Activated CD8-positive, alpha-beta T cell treated with anti-CD3 and anti-CD28 coated beads for 36 hours (primary cell): ENCODE measurements around the gene AGO3. TPM values are rescaled to one million over a fixed set of nuclear protein-coding genes. Genes with fewer than 3 reads are reported as not detected.
"Not testable (repeated sequence)": the region's sequence is repeated elsewhere in the genome, so short reads cannot be mapped to it uniquely, and the experiment has no call there.

Experiments used
- ATAC-seq: fragments of 200-7000 bp; cut with Tn5 transposase; one replicate; pipeline ENCODE4 v1.10.0; 2021; ENCODE audit warnings: mild to moderate bottlenecking, moderate library complexity
- CTCF ChIA-PET: fragments of 350-600 bp; sonication (Branson Sonifier 250); formaldehyde crosslinking; loops from one replicate; lab custom pipeline; 2021; ENCODE audit warnings: antibody characterized with exemption; lab: Charles Lee
- POLR2A ChIA-PET: fragments of 350-600 bp; sonication (Branson Sonifier 250); formaldehyde crosslinking; loops from one replicate; lab custom pipeline; 2021; ENCODE audit warnings: antibody characterized with exemption; lab: Charles Lee
- DNase-seq: peaks from one replicate; pipeline ENCODE4 v3.0.0-alpha.2; 2020
- H3K27ac Mint-ChIP-seq: one replicate; pipeline ENCODE4 v1.8.0; 2021; ENCODE audit warnings: mild to moderate bottlenecking, mixed read lengths
- H3K27me3 Mint-ChIP-seq: one replicate; pipeline ENCODE4 v1.8.0; 2021; ENCODE audit warnings: mixed read lengths
- H3K36me3 Mint-ChIP-seq: one replicate; pipeline ENCODE4 v1.8.0; 2021; ENCODE audit warnings: low read depth, mixed read lengths
- H3K4me1 Mint-ChIP-seq: one replicate; pipeline ENCODE4 v1.8.0; 2021; ENCODE audit warnings: low read depth, mixed read lengths
- H3K4me3 Mint-ChIP-seq: one replicate; pipeline ENCODE4 v1.8.0; 2021; ENCODE audit warnings: mild to moderate bottlenecking, moderate library complexity, mixed read lengths
- H3K9me3 Mint-ChIP-seq: one replicate; pipeline ENCODE4 v1.8.0; 2021; ENCODE audit warnings: mixed read lengths
- intact Hi-C: fragments of 100-400 bp; cut with micrococcal nuclease; formaldehyde crosslinking; loops from one replicate; pipeline ENCODE4 v1.10.0; 2022
- total RNA-seq, 2 experiments: library from RNA; stranded (reverse); gene quantifications; one replicate each; pipeline ENCODE4 v1.2.3, GENCODE V29; 2021
- TF ChIP-seq, protein P1 (sequence below): fragments of 200-600 bp; IDR thresholded peaks from one replicate; pipeline ENCODE4 v1.8.0; 2022; ENCODE audit warnings: antibody characterized with exemption, mild to moderate bottlenecking

The AGO3 gene
- total RNA-seq, 2 experiments from 2014 or later: 27.7 to 30.0 TPM

- Mint-ChIP-seq H3K4me1 (peaks cover 34% of the 10 kb centered on the region), H3K27me3 (no peaks in the 10 kb centered on the region), H3K36me3 (peaks cover 10% of the 10 kb centered on the region), H3K27ac (peak overlapping the region; percentile 12), H3K9me3 (no peaks in the 10 kb centered on the region), H3K4me3 (no peak overlapping the region)
- TF ChIP-seq, protein P1, sequence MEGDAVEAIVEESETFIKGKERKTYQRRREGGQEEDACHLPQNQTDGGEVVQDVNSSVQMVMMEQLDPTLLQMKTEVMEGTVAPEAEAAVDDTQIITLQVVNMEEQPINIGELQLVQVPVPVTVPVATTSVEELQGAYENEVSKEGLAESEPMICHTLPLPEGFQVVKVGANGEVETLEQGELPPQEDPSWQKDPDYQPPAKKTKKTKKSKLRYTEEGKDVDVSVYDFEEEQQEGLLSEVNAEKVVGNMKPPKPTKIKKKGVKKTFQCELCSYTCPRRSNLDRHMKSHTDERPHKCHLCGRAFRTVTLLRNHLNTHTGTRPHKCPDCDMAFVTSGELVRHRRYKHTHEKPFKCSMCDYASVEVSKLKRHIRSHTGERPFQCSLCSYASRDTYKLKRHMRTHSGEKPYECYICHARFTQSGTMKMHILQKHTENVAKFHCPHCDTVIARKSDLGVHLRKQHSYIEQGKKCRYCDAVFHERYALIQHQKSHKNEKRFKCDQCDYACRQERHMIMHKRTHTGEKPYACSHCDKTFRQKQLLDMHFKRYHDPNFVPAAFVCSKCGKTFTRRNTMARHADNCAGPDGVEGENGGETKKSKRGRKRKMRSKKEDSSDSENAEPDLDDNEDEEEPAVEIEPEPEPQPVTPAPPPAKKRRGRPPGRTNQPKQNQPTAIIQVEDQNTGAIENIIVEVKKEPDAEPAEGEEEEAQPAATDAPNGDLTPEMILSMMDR: no peak
- ChIA-PET POLR2A (interaction anchor here (1.5 kb wide), 1 partner anchor 43 kb away, joined by 5 read pairs; the partner anchor contains the start of gene AGO3), CTCF (no interaction called here)
- no peak for DNase-seq
- intact Hi-C loops: no loop called here
- ATAC-seq: no peak
These were observed 43.4 kb upstream of the AGO3 start for GRCh38 chr1:35887508-35887907.

- Mint-ChIP-seq H3K27me3 (no peaks in the 10 kb centered on the region), H3K9me3 (no peaks in the 10 kb centered on the region), H3K36me3 (peaks cover 10% of the 10 kb centered on the region), H3K4me1 (peaks cover 31% of the 10 kb centered on the region), H3K27ac (no peak overlapping the region), H3K4me3 (no peak overlapping the region)
- intact Hi-C loops: no loop called here
- ChIA-PET POLR2A (interaction anchor here (1.5 kb wide), 1 partner anchor 42 kb away, joined by 5 read pairs; the partner anchor contains the start of gene AGO3), CTCF (interaction anchor here (1.0 to 1.5 kb wide), 2 partner anchors 9 to 103 kb away, joined by 3 read pairs; no protein-coding TSS in a partner anchor)
- TF ChIP-seq, protein P1: no peak
- no peak for ATAC-seq
- DNase-seq: no peak
These were observed 42.6 kb upstream of the AGO3 start for GRCh38 chr1:35888255-35888654.

GRCh38 chr1:35888981-35889380 is 41.9 kb upstream of the AGO3 start:
- H3K4me3 Mint-ChIP-seq, H3K9me3 Mint-ChIP-seq, ATAC-seq, intact Hi-C loops, H3K27ac Mint-ChIP-seq, H3K27me3 Mint-ChIP-seq, DNase-seq: not testable (repeated sequence)
- ChIA-PET CTCF (interaction anchor here (1.0 to 1.5 kb wide), 2 partner anchors 8 to 102 kb away, joined by 3 read pairs; no protein-coding TSS in a partner anchor), POLR2A (interaction anchor here (1.5 kb wide), 1 partner anchor 42 kb away, joined by 5 read pairs; the partner anchor contains the start of gene AGO3)
- H3K4me1 Mint-ChIP-seq: peaks cover 32% of the 10 kb centered on the region
- peaks cover 12% of the 10 kb centered on the region for H3K36me3 Mint-ChIP-seq

DNA sequence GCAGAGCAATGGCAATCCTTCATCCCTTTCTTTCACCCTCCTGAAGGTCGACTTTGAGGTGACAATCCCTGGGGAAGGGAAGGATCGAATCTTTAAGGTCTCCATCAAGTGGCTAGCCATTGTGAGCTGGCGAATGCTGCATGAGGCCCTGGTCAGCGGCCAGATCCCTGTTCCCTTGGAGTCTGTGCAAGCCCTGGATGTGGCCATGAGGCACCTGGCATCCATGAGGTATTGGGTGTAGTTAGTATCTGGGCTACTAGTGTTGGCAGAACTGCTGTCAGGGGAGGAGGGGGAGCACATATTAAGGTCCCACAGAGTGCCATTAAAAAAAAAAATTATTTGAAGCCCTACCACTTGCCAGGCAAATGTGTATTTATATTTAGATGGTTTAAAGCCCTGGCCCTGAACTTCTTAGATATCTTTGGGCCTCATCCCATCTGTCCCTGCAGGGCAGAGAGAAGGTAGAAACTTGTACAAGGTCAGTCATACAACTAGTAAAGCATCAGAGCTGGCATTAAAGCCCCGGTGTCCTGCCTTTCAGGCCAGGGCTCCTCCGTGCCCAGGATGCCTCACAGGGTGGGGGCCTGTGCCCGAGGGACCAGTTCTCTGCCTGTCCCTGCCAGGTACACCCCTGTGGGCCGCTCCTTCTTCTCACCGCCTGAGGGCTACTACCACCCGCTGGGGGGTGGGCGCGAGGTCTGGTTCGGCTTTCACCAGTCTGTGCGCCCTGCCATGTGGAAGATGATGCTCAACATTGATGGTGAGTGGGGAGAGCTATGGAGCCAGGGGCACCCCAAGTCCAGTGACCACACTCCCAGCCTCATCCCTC is 37.6 kb upstream of the AGO3 start:
- Mint-ChIP-seq H3K4me1 (peaks cover 3% of the 10 kb centered on the region), H3K27me3 (no peaks in the 10 kb centered on the region), H3K36me3 (peaks cover 26% of the 10 kb centered on the region), H3K4me3 (no peak overlapping the region), H3K27ac (no peak overlapping the region), H3K9me3 (no peaks in the 10 kb centered on the region)
- ChIA-PET POLR2A (no interaction called here), CTCF (interaction anchor here (1.9 kb wide), 1 partner anchor 10 kb away, joined by 7 read pairs; the partner anchor contains the start of gene AGO1)
- no peak for DNase-seq
- TF ChIP-seq, protein P1: no peak
- ATAC-seq: no peak
- intact Hi-C loops: no loop called here

DNA sequence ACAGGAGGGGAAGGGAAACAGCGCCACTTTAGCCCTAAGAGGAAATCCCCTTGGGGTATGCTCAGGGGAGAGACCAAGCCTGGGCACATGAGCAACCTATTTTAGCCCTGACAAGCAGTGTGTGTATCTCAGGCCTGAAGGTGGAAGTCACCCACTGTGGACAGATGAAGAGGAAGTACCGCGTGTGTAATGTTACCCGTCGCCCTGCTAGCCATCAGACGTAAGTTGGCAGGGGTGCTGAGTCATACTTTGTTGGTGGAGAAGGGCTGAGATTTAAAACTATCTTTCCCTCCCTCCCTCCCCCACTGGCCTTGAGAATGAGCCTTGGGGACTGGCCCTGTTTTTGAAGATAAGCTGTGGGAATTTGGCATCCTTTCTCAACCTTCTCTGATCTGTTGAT is 36.7 kb upstream of the AGO3 start:
- Mint-ChIP-seq H3K9me3 (no peaks in the 10 kb centered on the region), H3K4me3 (no peak overlapping the region), H3K27me3 (no peaks in the 10 kb centered on the region), H3K27ac (peak overlapping the region; percentile 36), H3K4me1 (peaks cover 3% of the 10 kb centered on the region), H3K36me3 (peaks cover 26% of the 10 kb centered on the region)
- TF ChIP-seq, protein P1: no peak
- POLR2A ChIA-PET: no interaction called here
- intact Hi-C loops: no loop called here
- peak; percentile 45 for ATAC-seq
- CTCF ChIA-PET: interaction anchor here (1.3 kb wide), 1 partner anchor 10 kb away, joined by 3 read pairs; no protein-coding TSS in a partner anchor
- no peak for DNase-seq
